PC-9 (cell line): Measurements from ENCODE around the gene UBAP1. TPM values are rescaled to one million over a fixed set of nuclear protein-coding genes. Genes with fewer than 3 reads are reported as not detected.
"Not testable (repeated sequence)": the region's sequence is repeated elsewhere in the genome, so short reads cannot be mapped to it uniquely, and the experiment has no call there.

Experiments
- BruUV-seq: library from RNA; stranded (reverse); fragments of 400-500 nt; replicated peaks from 2 replicates; lab custom pipeline; 2021; lab: Mats Ljungman, UMichigan
- CTCF ChIA-PET: fragments of 300-600 bp; sonication (Branson Sonifier 250); formaldehyde crosslinking; loops from one replicate; lab custom pipeline; 2022; ENCODE audit warnings: antibody characterized with exemption; lab: Charles Lee
- POLR2A ChIA-PET: fragments of 300-600 bp; sonication (Branson Sonifier 250); formaldehyde crosslinking; loops from one replicate; lab custom pipeline; 2022; ENCODE audit warnings: antibody characterized with exemption; ENCODE audit not compliant: unreplicated experiment; lab: Charles Lee
- DNase-seq, 2 experiments: peaks; one replicate each; pipeline versions ENCODE4 v3.0.0 to v3.0.0-alpha.2; 2015 to 2022; ENCODE audit warnings: mixed read lengths in 1 of 2
- H2AFZ ChIP-seq: fragments of 200-600 bp; sonication (generic); 2 replicates; pipeline ENCODE4 v1.8.1; 2017; ENCODE audit warnings: antibody characterized with exemption
- H3F3A ChIP-seq: fragments of 200-600 bp; sonication (generic); 2 replicates; pipeline ENCODE4 v1.8.1; 2017; ENCODE audit warnings: antibody characterized with exemption, mild to moderate bottlenecking, low read depth; ENCODE audit not compliant: insufficient read depth
- H3K27ac ChIP-seq: fragments of 200-600 bp; sonication (generic); 2 replicates; pipeline ENCODE4 v1.6.1; 2016; ENCODE audit warnings: mixed run types
- H3K27me3 ChIP-seq: fragments of 200-600 bp; sonication (generic); 2 replicates; pipeline ENCODE4 v1.6.1; 2016; ENCODE audit warnings: low read depth, mixed run types; ENCODE audit not compliant: insufficient read depth
- H3K36me3 ChIP-seq: fragments of 200-600 bp; sonication (generic); 2 replicates; pipeline ENCODE4 v1.6.1; 2016; ENCODE audit warnings: low read depth, mixed run types
- H3K4me1 ChIP-seq: fragments of 200-600 bp; sonication (generic); replicated peaks from 2 replicates; pipeline ENCODE4 v1.6.1; 2016; ENCODE audit warnings: mixed run types; ENCODE audit not compliant: insufficient read depth
- H3K4me2 ChIP-seq: fragments of 200-600 bp; sonication (generic); 2 replicates; pipeline ENCODE4 v1.6.1; 2017; ENCODE audit warnings: mixed run types
- H3K4me3 ChIP-seq: fragments of 200-600 bp; sonication (generic); 2 replicates; pipeline ENCODE4 v1.6.1; 2016; ENCODE audit warnings: mixed run types
- H3K79me2 ChIP-seq: fragments of 200-600 bp; sonication (generic); 2 replicates; pipeline ENCODE4 v1.6.1; 2017; ENCODE audit warnings: low read depth, mixed run types
- H3K9me2 ChIP-seq: fragments of 200-600 bp; sonication (generic); 2 replicates; pipeline ENCODE4 v1.8.1; 2017; ENCODE audit warnings: mild to moderate bottlenecking; ENCODE audit not compliant: insufficient read depth
- H3K9me3 ChIP-seq: fragments of 200-600 bp; sonication (generic); 2 replicates; pipeline ENCODE4 v1.8.1; 2016; ENCODE audit warnings: low read depth; ENCODE audit not compliant: insufficient read depth
- H4K20me1 ChIP-seq: fragments of 200-600 bp; sonication (generic); 2 replicates; pipeline ENCODE4 v1.8.1; 2017; ENCODE audit not compliant: insufficient read depth
- EZH2 ChIP-seq: fragments of 200-600 bp; sonication (generic); IDR thresholded peaks from 2 replicates; pipeline ENCODE4 v1.8.0; 2017; ENCODE audit warnings: antibody characterized with exemption, low read depth
- intact Hi-C: fragments of 100-400 bp; cut with micrococcal nuclease; formaldehyde crosslinking; loops from one replicate; pipeline ENCODE4 v1.10.0; 2022; ENCODE audit not compliant: unreplicated experiment
- total RNA-seq: library from RNA; stranded (reverse); gene quantifications from 2 replicates; pipeline ENCODE4 v1.2.3, GENCODE V29; 2021
- TF ChIP-seq, protein P1 (sequence below): fragments of 200-600 bp; sonication (generic); conservative IDR thresholded peaks from 2 replicates; pipeline ENCODE4 v1.6.1; 2017; ENCODE audit warnings: mixed run types, antibody characterized with exemption, mild to moderate bottlenecking, moderate library complexity

Gene UBAP1
- total RNA-seq, 1 experiment from 2014 or later = 33.8 TPM

DNA sequence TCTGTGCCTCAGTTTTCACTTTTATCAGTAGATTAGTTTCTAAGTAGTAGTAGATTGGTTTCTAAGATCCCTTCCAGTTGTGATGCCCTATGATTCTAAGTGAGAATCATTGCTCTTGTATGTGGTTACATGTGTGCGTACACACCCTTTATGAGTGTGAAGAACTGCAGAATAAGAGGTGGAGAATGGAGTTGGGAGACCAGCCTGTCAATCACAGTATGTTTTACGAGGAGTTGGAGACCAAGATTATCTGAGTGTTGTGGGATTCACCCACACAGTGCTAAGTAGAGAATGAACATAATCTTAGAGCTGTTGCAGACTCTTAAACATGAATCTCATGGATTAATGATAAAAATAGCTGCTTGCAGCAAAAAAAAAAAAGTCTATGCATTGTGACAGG lies 112.6 kb downstream of the UBAP1 start:
- Histone ChIP-seq H3K9me3 (no peaks in the 10 kb centered on the region), H3K27me3 (no peaks in the 10 kb centered on the region), H3K36me3 (no peaks in the 10 kb centered on the region), H3K4me2 (no peak overlapping the region), H4K20me1 (no peaks in the 10 kb centered on the region), H3K27ac (no peak overlapping the region), H3K9me2 (no peaks in the 10 kb centered on the region), H3K4me3 (no peak overlapping the region), H3K79me2 (no peaks in the 10 kb centered on the region), H2AFZ (no peak overlapping the region), H3F3A (no peaks in the 10 kb centered on the region), H3K4me1 (no peaks in the 10 kb centered on the region)
- DNase-seq = no peak
- POLR2A ChIA-PET = no interaction called here
- intact Hi-C loops = no loop called here
- CTCF ChIA-PET = no interaction called here
- no TSS peak for BruUV-seq
- no peak for TF ChIP-seq EZH2
- TF ChIP-seq, protein P1, sequence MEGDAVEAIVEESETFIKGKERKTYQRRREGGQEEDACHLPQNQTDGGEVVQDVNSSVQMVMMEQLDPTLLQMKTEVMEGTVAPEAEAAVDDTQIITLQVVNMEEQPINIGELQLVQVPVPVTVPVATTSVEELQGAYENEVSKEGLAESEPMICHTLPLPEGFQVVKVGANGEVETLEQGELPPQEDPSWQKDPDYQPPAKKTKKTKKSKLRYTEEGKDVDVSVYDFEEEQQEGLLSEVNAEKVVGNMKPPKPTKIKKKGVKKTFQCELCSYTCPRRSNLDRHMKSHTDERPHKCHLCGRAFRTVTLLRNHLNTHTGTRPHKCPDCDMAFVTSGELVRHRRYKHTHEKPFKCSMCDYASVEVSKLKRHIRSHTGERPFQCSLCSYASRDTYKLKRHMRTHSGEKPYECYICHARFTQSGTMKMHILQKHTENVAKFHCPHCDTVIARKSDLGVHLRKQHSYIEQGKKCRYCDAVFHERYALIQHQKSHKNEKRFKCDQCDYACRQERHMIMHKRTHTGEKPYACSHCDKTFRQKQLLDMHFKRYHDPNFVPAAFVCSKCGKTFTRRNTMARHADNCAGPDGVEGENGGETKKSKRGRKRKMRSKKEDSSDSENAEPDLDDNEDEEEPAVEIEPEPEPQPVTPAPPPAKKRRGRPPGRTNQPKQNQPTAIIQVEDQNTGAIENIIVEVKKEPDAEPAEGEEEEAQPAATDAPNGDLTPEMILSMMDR = no peak

DNA sequence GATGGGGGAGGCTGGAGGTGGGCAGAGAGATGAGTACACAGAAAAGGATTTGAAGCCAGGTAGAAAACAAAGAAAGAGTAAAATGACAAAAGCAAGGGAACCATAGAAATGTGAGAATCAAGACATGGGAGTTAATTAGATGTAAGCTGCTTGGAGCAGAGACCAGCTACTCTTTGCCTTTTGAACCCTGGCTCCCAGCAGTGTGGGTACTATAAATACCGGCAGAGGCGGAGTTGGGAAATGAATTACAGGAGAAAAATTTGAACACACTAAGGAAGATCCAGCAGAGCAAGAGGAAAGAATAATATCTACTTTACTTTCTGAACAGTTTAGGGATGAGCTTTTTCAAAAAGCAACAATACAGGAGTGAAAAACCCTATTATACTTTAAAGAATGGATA lies 113.7 kb downstream of the UBAP1 start:
- Histone ChIP-seq H3K4me3 (no peak overlapping the region), H3K4me1 (no peaks in the 10 kb centered on the region), H3F3A (no peaks in the 10 kb centered on the region), H3K9me3 (no peaks in the 10 kb centered on the region), H3K79me2 (no peaks in the 10 kb centered on the region), H4K20me1 (no peaks in the 10 kb centered on the region), H3K27ac (no peak overlapping the region), H3K27me3 (no peaks in the 10 kb centered on the region), H3K36me3 (no peaks in the 10 kb centered on the region), H3K4me2 (no peak overlapping the region), H2AFZ (no peak overlapping the region), H3K9me2 (no peaks in the 10 kb centered on the region)
- intact Hi-C loops = no loop called here
- ChIA-PET POLR2A (interaction anchor here (0.6 kb wide), 1 partner anchor 237 kb away, joined by 8 read pairs; no protein-coding TSS in a partner anchor), CTCF (no interaction called here)
- TF ChIP-seq EZH2 = no peak
- TF ChIP-seq, protein P1 = no peak
- no TSS peak for BruUV-seq
- DNase-seq = no peak

DNA sequence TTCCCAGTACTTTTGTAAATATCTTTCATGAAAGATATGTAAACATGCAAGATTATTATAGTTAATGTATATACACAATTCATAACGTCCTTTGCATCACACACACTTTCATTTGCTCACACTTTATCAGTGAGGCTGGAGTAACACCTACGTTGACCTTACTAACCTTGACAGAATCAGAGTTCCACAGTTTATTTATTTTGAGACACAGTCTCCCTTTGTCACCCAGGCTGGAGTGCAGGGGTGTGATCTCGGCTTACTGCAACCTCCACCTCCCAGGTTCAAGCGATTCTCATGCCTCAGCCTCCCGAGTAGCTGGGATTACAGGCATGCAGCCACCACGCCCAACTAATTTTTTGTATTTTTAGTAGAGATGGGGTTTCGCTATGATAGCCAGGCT lies 122.2 kb downstream of the UBAP1 start:
- BruUV-seq, CTCF ChIA-PET, H3F3A ChIP-seq, H3K79me2 ChIP-seq, H3K27ac ChIP-seq, H3K9me3 ChIP-seq, intact Hi-C loops, DNase-seq, POLR2A ChIA-PET, H3K4me3 ChIP-seq, H3K9me2 ChIP-seq, H4K20me1 ChIP-seq, H3K27me3 ChIP-seq, H3K4me1 ChIP-seq, H3K4me2 ChIP-seq, H2AFZ ChIP-seq, H3K36me3 ChIP-seq: not testable (repeated sequence)

Other genes starting within 250 kb of the UBAP1 start
- 21.2 and 27.6 TPM in 2 replicates for gene UBAP2, start 130.2 kb upstream of the UBAP1 start, total RNA-seq
- 18.1 and 23.4 TPM in 2 replicates for gene DCAF12, start 52.3 kb upstream of the UBAP1 start, total RNA-seq
- 4.5 and 6.9 TPM in 2 replicates for gene KIF24, start 150.2 kb downstream of the UBAP1 start, total RNA-seq
- 31.3 and 33.8 TPM in 2 replicates for gene NUDT2, start 150.5 kb downstream of the UBAP1 start, total RNA-seq
- gene MYORG, start 197.9 kb downstream of the UBAP1 start, total RNA-seq = 3.0 and 3.1 TPM in 2 replicates